ENCODE results near the gene TRPM8. TPM values are rescaled to one million over a fixed set of nuclear protein-coding genes. Genes with fewer than 3 reads are reported as not detected.

Gene TRPM8
- total and polyA plus RNA-seq, 8 donors: not detected

DNA sequence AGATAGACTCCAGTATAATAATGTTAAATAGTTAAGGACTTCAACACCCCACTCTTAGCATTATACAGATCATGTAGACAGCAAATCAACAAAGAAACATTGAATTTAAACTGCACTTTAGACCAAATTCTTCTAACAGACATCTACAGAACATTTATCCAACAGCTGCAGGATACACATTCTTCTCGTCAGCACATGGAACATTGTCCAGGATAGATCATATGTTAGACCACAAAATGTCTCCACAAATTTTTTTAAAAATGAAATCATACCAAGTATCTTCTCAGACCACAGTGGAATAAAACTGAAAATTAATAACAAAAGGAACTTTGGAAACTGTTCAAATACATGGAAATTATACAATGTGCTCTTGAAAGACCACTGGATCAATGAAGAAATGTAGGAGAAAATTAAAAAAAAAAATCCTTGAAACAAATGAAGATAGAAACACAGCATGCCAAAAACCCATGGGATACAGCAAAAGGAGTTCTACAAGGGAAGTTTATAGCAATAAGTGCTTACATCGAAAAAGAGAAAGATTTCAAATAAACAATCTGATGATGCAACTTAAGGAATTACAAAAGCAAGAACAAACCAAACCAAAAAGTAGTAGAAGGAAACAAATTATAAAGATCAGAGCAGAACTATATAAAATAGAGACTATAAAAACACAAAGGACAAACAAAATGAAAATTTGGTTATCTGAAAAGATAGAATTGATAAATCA, 121.1 kb downstream of the TRPM8 start:
- intact Hi-C loops (cut with DNase I; ENCODE audit: low total_unique reads): no loop called here
- WGBS, 5 donors: 76 to 82% (median 81%) methylated on average over 2 of the region's 2 CpGs
- Histone ChIP-seq H3K9me3 (peaks cover 0 to 36% (median 15%) of the 10 kb centered on the region in 4 donors), H3K27ac (no peak overlapping the region), H3K4me1 (no peaks in the 10 kb centered on the region), H3K36me3 (no peaks in the 10 kb centered on the region), H3K27me3 (no peaks in the 10 kb centered on the region), H3K4me3 (no peak overlapping the region)
- TF ChIP-seq, protein P1, sequence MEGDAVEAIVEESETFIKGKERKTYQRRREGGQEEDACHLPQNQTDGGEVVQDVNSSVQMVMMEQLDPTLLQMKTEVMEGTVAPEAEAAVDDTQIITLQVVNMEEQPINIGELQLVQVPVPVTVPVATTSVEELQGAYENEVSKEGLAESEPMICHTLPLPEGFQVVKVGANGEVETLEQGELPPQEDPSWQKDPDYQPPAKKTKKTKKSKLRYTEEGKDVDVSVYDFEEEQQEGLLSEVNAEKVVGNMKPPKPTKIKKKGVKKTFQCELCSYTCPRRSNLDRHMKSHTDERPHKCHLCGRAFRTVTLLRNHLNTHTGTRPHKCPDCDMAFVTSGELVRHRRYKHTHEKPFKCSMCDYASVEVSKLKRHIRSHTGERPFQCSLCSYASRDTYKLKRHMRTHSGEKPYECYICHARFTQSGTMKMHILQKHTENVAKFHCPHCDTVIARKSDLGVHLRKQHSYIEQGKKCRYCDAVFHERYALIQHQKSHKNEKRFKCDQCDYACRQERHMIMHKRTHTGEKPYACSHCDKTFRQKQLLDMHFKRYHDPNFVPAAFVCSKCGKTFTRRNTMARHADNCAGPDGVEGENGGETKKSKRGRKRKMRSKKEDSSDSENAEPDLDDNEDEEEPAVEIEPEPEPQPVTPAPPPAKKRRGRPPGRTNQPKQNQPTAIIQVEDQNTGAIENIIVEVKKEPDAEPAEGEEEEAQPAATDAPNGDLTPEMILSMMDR (IDR thresholded peaks at IDR 0.05): no peak
- TF ChIP-seq POLR2A (IDR thresholded peaks at IDR 0.05) (no peak), POLR2AphosphoS5 (IDR thresholded peaks at IDR 0.05) (no peak), EP300 (IDR thresholded peaks at IDR 0.05) (no peak)
- no peak for DNase-seq

DNA sequence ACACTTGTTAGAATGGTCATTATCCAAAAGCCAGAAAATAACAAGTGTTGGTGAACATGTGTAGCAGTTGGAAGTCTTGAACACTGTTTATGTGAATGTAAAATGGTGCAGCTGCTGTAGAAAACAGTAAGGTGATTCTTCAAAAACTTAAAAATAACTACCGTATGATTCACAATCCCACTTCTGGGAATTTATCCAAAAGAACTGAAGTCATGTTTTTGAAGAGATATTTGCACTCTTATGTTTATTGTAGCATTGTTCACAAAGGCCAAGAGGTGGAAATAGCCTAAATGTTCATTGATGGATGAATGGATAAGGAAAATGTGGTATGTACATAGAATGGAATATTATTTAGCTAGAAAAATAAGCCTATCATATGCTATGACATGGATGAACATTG, 127.0 kb downstream of the TRPM8 start:
- H3K4me3 ChIP-seq: no peak overlapping the region
- no peak for TF ChIP-seq POLR2A (IDR thresholded peaks at IDR 0.05)
- TF ChIP-seq, protein P1 (IDR thresholded peaks at IDR 0.05): no peak
- TF ChIP-seq EP300 (IDR thresholded peaks at IDR 0.05): no peak
- no peak for DNase-seq
- no peaks in the 10 kb centered on the region for H3K4me1 ChIP-seq
- no peaks in the 10 kb centered on the region for H3K36me3 ChIP-seq
- H3K27ac ChIP-seq: no peak overlapping the region
- WGBS, 5 donors: 35 to 58% (median 53%) methylated on average over 1 of the region's 1 CpG
- no peaks in the 10 kb centered on the region for H3K9me3 ChIP-seq
- intact Hi-C loops (cut with DNase I; ENCODE audit: low total_unique reads): no loop called here
- no peaks in the 10 kb centered on the region for H3K27me3 ChIP-seq

DNA sequence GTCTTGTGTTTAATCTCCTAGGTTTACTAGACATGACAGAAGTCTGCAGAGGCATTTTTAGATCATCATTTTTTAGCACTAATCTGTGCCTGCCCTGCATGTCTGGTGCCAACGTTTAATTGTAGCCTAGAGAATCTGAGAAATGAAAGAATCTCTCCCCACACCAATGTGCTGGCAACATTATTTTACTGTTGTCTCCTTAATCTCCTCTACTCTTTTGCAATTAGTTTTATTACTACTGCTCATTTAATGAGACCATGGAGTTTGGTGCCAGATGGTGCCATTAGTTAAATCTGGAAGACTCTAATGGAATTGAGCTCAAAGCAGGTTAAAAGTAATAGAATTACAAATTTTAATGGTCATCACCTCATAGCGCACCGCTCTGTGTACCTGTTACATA, 129.3 kb downstream of the TRPM8 start:
- Histone ChIP-seq H3K36me3 (no peaks in the 10 kb centered on the region), H3K9me3 (no peaks in the 10 kb centered on the region), H3K4me1 (no peaks in the 10 kb centered on the region), H3K4me3 (no peak overlapping the region), H3K27ac (no peak overlapping the region), H3K27me3 (no peaks in the 10 kb centered on the region)
- intact Hi-C loops (cut with DNase I; ENCODE audit: low total_unique reads): no loop called here
- TF ChIP-seq, protein P1 (IDR thresholded peaks at IDR 0.05): no peak
- TF ChIP-seq POLR2AphosphoS5 (IDR thresholded peaks at IDR 0.05): no peak
- TF ChIP-seq EP300 (IDR thresholded peaks at IDR 0.05): no peak
- no peak for TF ChIP-seq POLR2A (IDR thresholded peaks at IDR 0.05)
- DNase-seq: no peak
- 80 to 90% (median 84%) methylated on average over 3 of the region's 3 CpGs for WGBS, 5 donors

DNA sequence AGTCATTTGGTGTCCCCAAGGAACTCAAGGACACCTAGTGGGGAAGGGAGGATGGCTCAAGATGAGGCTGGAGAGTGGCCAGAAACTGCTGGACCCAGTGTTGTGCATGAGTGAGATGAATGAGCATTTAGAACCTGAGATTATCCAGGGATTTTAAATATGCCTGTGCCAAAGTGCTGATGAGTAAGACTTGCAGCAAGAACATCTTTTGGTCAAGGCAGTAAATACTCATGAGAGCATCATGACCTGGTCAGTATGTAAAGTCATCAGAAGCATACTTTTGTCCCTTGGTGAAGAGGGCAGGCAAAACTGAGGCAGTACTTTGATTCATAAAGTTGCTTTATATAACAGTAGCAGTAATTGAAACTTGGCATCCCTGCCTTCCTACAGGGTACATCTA, 130.2 kb downstream of the TRPM8 start:
- DNase-seq: no peak
- TF ChIP-seq, protein P1 (IDR thresholded peaks at IDR 0.05): no peak
- no peak for TF ChIP-seq EP300 (IDR thresholded peaks at IDR 0.05)
- no peak for TF ChIP-seq POLR2AphosphoS5 (IDR thresholded peaks at IDR 0.05)
- no peak for TF ChIP-seq POLR2A (IDR thresholded peaks at IDR 0.05)
- no peaks in the 10 kb centered on the region for H3K27me3 ChIP-seq
- H3K4me3 ChIP-seq: no peak overlapping the region
- H3K36me3 ChIP-seq: no peaks in the 10 kb centered on the region
- no peaks in the 10 kb centered on the region for H3K9me3 ChIP-seq
- intact Hi-C loops (cut with DNase I; ENCODE audit: low total_unique reads): no loop called here
- no peaks in the 10 kb centered on the region for H3K4me1 ChIP-seq
- no peak overlapping the region for H3K27ac ChIP-seq

Data from stomach (tissue), 9 donors.